Measurements from ENCODE around the gene VCP. TPM values are rescaled to one million over a fixed set of nuclear protein-coding genes. Genes with fewer than 3 reads are reported as not detected.

The VCP gene
- total RNA-seq, 1 experiment from 2014 or later, result 156 TPM

DNA sequence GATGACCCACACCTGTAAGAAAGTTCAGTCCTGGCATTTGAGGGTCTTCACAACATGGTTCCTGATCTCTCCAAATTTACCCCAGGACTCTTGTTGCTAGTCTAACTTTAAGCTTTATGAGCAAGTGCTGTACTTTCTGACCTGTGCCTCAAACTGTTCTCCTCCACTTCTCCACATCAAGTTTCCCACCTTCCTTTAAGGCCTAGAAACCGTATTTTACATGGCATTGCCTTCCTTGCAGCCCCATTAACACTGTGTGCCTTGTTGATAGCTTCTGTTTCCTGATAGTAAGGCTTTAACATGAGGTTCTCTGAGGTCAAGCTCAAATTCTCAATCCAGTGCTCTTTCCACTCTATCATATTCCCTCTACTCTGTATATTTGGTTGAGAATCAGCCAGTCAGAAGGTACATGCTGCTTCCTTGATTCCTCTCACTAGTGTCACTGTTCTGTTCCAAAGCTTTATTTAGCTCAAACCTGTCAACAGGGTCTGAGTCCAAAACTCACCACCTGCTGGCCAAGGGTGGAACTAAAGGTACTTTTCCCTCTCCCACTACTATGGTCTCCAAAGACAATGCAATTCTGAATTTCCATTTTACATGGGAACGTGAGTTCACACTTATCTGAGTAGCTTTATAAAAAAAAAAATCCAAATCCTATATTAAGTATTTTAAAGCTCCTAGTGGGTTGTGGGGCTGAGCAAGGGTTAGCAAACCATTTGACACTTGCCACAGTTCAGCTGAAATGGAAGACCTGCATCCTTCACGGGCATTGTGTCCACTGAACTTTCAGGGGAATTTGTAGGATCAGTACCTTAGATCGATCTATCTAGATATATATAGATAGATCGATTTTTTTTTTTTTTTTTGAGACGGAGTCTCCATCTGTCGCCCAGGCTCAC is 21.1 kb downstream of the VCP start:
- no peaks in the 10 kb centered on the region for H3K27me3 Mint-ChIP-seq (ENCODE audit: insufficient read depth, unreplicated experiment)
- intact Hi-C loops (cut with micrococcal nuclease), result loop anchor here (1.0 to 10.0 kb wide), 3 partner anchors 57 to 289 kb away; no protein-coding TSS in a partner anchor
- H3K4me1 Mint-ChIP-seq (ENCODE audit: insufficient read depth, unreplicated experiment), result peaks cover 5% of the 10 kb centered on the region
- peak; percentile 42 for TF ChIP-seq CTCF (IDR thresholded peaks at IDR 0.05; ENCODE audit: unreplicated experiment)
- DNase-seq (ENCODE audit: unreplicated experiment), result peak; percentile 72
- H3K9me3 Mint-ChIP-seq (ENCODE audit: unreplicated experiment), result no peaks in the 10 kb centered on the region
- no peak overlapping the region for H3K4me3 Mint-ChIP-seq (ENCODE audit: unreplicated experiment)
- peaks cover 68% of the 10 kb centered on the region for H3K36me3 Mint-ChIP-seq (ENCODE audit: insufficient read depth, unreplicated experiment)
- ChIA-PET POLR2A (interaction anchor here (0.5 to 3.7 kb wide), 13 partner anchors 10 to 439 kb away, joined by 3 to 29 read pairs (median 3); partner anchors contain the start of genes FANCG, GALT, RUSC2 and STOML2), CTCF (interaction anchor here (0.6 to 3.2 kb wide), 36 partner anchors 10 to 758 kb away, joined by 3 to 44 read pairs (median 4); a partner anchor contains a TSS)
- no TSS peak for BruUV-seq (replicated peaks)
- H3K27ac Mint-ChIP-seq (ENCODE audit: low read depth, unreplicated experiment), result peak overlapping the region; percentile 10

GRCh38 chr9:35048511-35048910 is 23.9 kb downstream of the VCP start:
- H3K9me3 Mint-ChIP-seq (ENCODE audit: unreplicated experiment), result no peaks in the 10 kb centered on the region
- peaks cover 44% of the 10 kb centered on the region for H3K36me3 Mint-ChIP-seq (ENCODE audit: insufficient read depth, unreplicated experiment)
- intact Hi-C loops (cut with micrococcal nuclease), result no loop called here
- no TSS peak for BruUV-seq (replicated peaks)
- no peak for DNase-seq (ENCODE audit: unreplicated experiment)
- peaks cover 6% of the 10 kb centered on the region for H3K4me1 Mint-ChIP-seq (ENCODE audit: insufficient read depth, unreplicated experiment)
- ChIA-PET CTCF (interaction anchor here (1.3 kb wide), 1 partner anchor 18 kb away, joined by 4 read pairs; no protein-coding TSS in a partner anchor), POLR2A (no interaction called here)
- H3K27me3 Mint-ChIP-seq (ENCODE audit: insufficient read depth, unreplicated experiment), result no peaks in the 10 kb centered on the region
- H3K27ac Mint-ChIP-seq (ENCODE audit: low read depth, unreplicated experiment), result no peak overlapping the region
- no peak overlapping the region for H3K4me3 Mint-ChIP-seq (ENCODE audit: unreplicated experiment)
- TF ChIP-seq CTCF (IDR thresholded peaks at IDR 0.05; ENCODE audit: unreplicated experiment), result no peak

DNA sequence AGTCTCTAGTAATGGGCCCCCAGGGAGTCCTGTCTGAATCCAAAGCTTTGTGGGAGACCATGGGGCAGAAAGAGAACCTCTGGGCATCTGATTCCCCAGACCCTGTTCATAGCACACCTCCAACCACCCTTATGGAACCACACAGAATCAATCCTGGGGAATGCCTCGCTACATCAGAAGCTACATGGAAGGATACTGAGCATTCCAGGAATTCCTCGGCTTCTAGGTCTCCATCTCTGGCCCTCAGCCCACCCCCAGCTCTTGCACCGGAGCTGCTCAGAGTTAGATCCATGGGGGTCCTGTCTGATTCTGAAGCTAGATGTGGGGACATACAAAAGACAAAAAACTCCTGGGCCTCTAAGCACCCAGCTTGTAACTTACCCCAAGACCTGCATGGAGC is 28.4 kb downstream of the VCP start:
- BruUV-seq (replicated peaks), result no TSS peak
- no peak overlapping the region for H3K27ac Mint-ChIP-seq (ENCODE audit: low read depth, unreplicated experiment)
- H3K27me3 Mint-ChIP-seq (ENCODE audit: insufficient read depth, unreplicated experiment), result no peaks in the 10 kb centered on the region
- ChIA-PET CTCF (interaction anchor here (0.6 to 2.3 kb wide), 3 partner anchors 53 to 692 kb away, joined by 3 to 12 read pairs (median 3); no protein-coding TSS in a partner anchor), POLR2A (no interaction called here)
- no peaks in the 10 kb centered on the region for H3K9me3 Mint-ChIP-seq (ENCODE audit: unreplicated experiment)
- H3K4me1 Mint-ChIP-seq (ENCODE audit: insufficient read depth, unreplicated experiment), result peaks cover 16% of the 10 kb centered on the region
- intact Hi-C loops (cut with micrococcal nuclease), result no loop called here
- peaks cover 10% of the 10 kb centered on the region for H3K36me3 Mint-ChIP-seq (ENCODE audit: insufficient read depth, unreplicated experiment)
- TF ChIP-seq CTCF (IDR thresholded peaks at IDR 0.05; ENCODE audit: unreplicated experiment), result no peak
- H3K4me3 Mint-ChIP-seq (ENCODE audit: unreplicated experiment), result no peak overlapping the region
- no peak for DNase-seq (ENCODE audit: unreplicated experiment)

GRCh38 chr9:35042891-35043545 is 29.4 kb downstream of the VCP start:
- H3K4me3 Mint-ChIP-seq (ENCODE audit: unreplicated experiment), result no peak overlapping the region
- no TSS peak for BruUV-seq (replicated peaks)
- no peak for TF ChIP-seq CTCF (IDR thresholded peaks at IDR 0.05; ENCODE audit: unreplicated experiment)
- intact Hi-C loops (cut with micrococcal nuclease), result no loop called here
- DNase-seq (ENCODE audit: unreplicated experiment), result no peak
- no peaks in the 10 kb centered on the region for H3K9me3 Mint-ChIP-seq (ENCODE audit: unreplicated experiment)
- no peak overlapping the region for H3K27ac Mint-ChIP-seq (ENCODE audit: low read depth, unreplicated experiment)
- peaks cover 2% of the 10 kb centered on the region for H3K36me3 Mint-ChIP-seq (ENCODE audit: insufficient read depth, unreplicated experiment)
- H3K27me3 Mint-ChIP-seq (ENCODE audit: insufficient read depth, unreplicated experiment), result no peaks in the 10 kb centered on the region
- ChIA-PET POLR2A (interaction anchor here (0.6 to 3.7 kb wide), 4 partner anchors 9 to 33 kb away, joined by 3 to 29 read pairs (median 4); no protein-coding TSS in a partner anchor), CTCF (interaction anchor here (0.6 to 3.7 kb wide), 4 partner anchors 9 to 154 kb away, joined by 3 to 17 read pairs (median 8); no protein-coding TSS in a partner anchor)
- peaks cover 16% of the 10 kb centered on the region for H3K4me1 Mint-ChIP-seq (ENCODE audit: insufficient read depth, unreplicated experiment)
